Measurements from ENCODE around the gene LUZP1.

The LUZP1 gene

GRCh38 chr1:23132033-23132432, 36.6 kb downstream of the LUZP1 start:
- H3K4me1 ChIP-seq (ENCODE audit: control insufficient read depth, insufficient read depth, low read length), result no peaks in the 10 kb centered on the region
- H3K9ac ChIP-seq (ENCODE audit: low read length), result no peak overlapping the region
- H3K36me3 ChIP-seq (ENCODE audit: control insufficient read depth, insufficient read depth, low read length), result no peaks in the 10 kb centered on the region
- H3K4me3 ChIP-seq (ENCODE audit: low read length), result no peak overlapping the region
- no peak overlapping the region for H3K27ac ChIP-seq (ENCODE audit: low read depth, low read length)
- H3K27me3 ChIP-seq (ENCODE audit: control insufficient read depth, insufficient read depth, low read length), result no peaks in the 10 kb centered on the region

- Histone ChIP-seq H3K4me1 (ENCODE audit: control insufficient read depth, insufficient read depth, low read length) (no peaks in the 10 kb centered on the region), H3K36me3 (ENCODE audit: control insufficient read depth, insufficient read depth, low read length) (no peaks in the 10 kb centered on the region)
Measured at GRCh38 chr1:23129846-23130245, 38.8 kb downstream of the LUZP1 start.

GRCh38 chr1:23126801-23127200, 41.9 kb downstream of the LUZP1 start:
- no peak overlapping the region for H3K9ac ChIP-seq (ENCODE audit: low read length)
- H3K4me3 ChIP-seq (ENCODE audit: low read length), result no peak overlapping the region
- H3K27ac ChIP-seq (ENCODE audit: low read depth, low read length), result no peak overlapping the region
- no peaks in the 10 kb centered on the region for H3K27me3 ChIP-seq (ENCODE audit: control insufficient read depth, insufficient read depth, low read length)
- no peaks in the 10 kb centered on the region for H3K36me3 ChIP-seq (ENCODE audit: control insufficient read depth, insufficient read depth, low read length)
- peaks cover 10% of the 10 kb centered on the region for H3K4me1 ChIP-seq (ENCODE audit: control insufficient read depth, insufficient read depth, low read length)

More at GRCh38 chr1:23129846-23130245, 38.8 kb downstream of the LUZP1 start:
- Histone ChIP-seq H3K4me3 (ENCODE audit: low read length) (no peak overlapping the region), H3K9ac (ENCODE audit: low read length) (no peak overlapping the region), H3K27ac (ENCODE audit: low read depth, low read length) (no peak overlapping the region), H3K27me3 (ENCODE audit: control insufficient read depth, insufficient read depth, low read length) (no peaks in the 10 kb centered on the region)

- Histone ChIP-seq H3K4me1 (ENCODE audit: control insufficient read depth, insufficient read depth, low read length) (peaks cover 10% of the 10 kb centered on the region), H3K27ac (ENCODE audit: low read depth, low read length) (no peak overlapping the region), H3K36me3 (ENCODE audit: control insufficient read depth, insufficient read depth, low read length) (no peaks in the 10 kb centered on the region), H3K4me3 (ENCODE audit: low read length) (no peak overlapping the region), H3K27me3 (ENCODE audit: control insufficient read depth, insufficient read depth, low read length) (no peaks in the 10 kb centered on the region), H3K9ac (ENCODE audit: low read length) (no peak overlapping the region)
Measured at GRCh38 chr1:23126200-23126599, 42.5 kb downstream of the LUZP1 start.

GRCh38 chr1:23125489-23125888, 43.2 kb downstream of the LUZP1 start:
- Histone ChIP-seq H3K27me3 (ENCODE audit: control insufficient read depth, insufficient read depth, low read length) (no peaks in the 10 kb centered on the region), H3K4me1 (ENCODE audit: control insufficient read depth, insufficient read depth, low read length) (peaks cover 10% of the 10 kb centered on the region), H3K9ac (ENCODE audit: low read length) (no peak overlapping the region), H3K4me3 (ENCODE audit: low read length) (no peak overlapping the region), H3K36me3 (ENCODE audit: control insufficient read depth, insufficient read depth, low read length) (no peaks in the 10 kb centered on the region), H3K27ac (ENCODE audit: low read depth, low read length) (no peak overlapping the region)

GRCh38 chr1:23124259-23125026, 44.2 kb downstream of the LUZP1 start:
- Histone ChIP-seq H3K9ac (ENCODE audit: low read length) (no peak overlapping the region), H3K36me3 (ENCODE audit: control insufficient read depth, insufficient read depth, low read length) (no peaks in the 10 kb centered on the region), H3K4me1 (ENCODE audit: control insufficient read depth, insufficient read depth, low read length) (peaks cover 10% of the 10 kb centered on the region), H3K4me3 (ENCODE audit: low read length) (no peak overlapping the region), H3K27ac (ENCODE audit: low read depth, low read length) (no peak overlapping the region), H3K27me3 (ENCODE audit: control insufficient read depth, insufficient read depth, low read length) (no peaks in the 10 kb centered on the region)

- Histone ChIP-seq H3K27me3 (ENCODE audit: control insufficient read depth, insufficient read depth, low read length) (no peaks in the 10 kb centered on the region), H3K4me3 (ENCODE audit: low read length) (no peak overlapping the region), H3K4me1 (ENCODE audit: control insufficient read depth, insufficient read depth, low read length) (peaks cover 13% of the 10 kb centered on the region), H3K36me3 (ENCODE audit: control insufficient read depth, insufficient read depth, low read length) (no peaks in the 10 kb centered on the region), H3K27ac (ENCODE audit: low read depth, low read length) (no peak overlapping the region), H3K9ac (ENCODE audit: low read length) (no peak overlapping the region)
Measured at GRCh38 chr1:23123528-23123927, 45.1 kb downstream of the LUZP1 start.

GRCh38 chr1:23122796-23123195, 45.9 kb downstream of the LUZP1 start:
- Histone ChIP-seq H3K36me3 (ENCODE audit: control insufficient read depth, insufficient read depth, low read length) (no peaks in the 10 kb centered on the region), H3K27ac (ENCODE audit: low read depth, low read length) (peak overlapping the region; percentile 22), H3K9ac (ENCODE audit: low read length) (no peak overlapping the region), H3K4me3 (ENCODE audit: low read length) (no peak overlapping the region), H3K27me3 (ENCODE audit: control insufficient read depth, insufficient read depth, low read length) (no peaks in the 10 kb centered on the region), H3K4me1 (ENCODE audit: control insufficient read depth, insufficient read depth, low read length) (peaks cover 13% of the 10 kb centered on the region)

GRCh38 chr1:23122023-23122748, 46.5 kb downstream of the LUZP1 start:
- H3K4me3 ChIP-seq (ENCODE audit: low read length), result no peak overlapping the region
- H3K27ac ChIP-seq (ENCODE audit: low read depth, low read length), result no peak overlapping the region
- H3K4me1 ChIP-seq (ENCODE audit: control insufficient read depth, insufficient read depth, low read length), result peaks cover 13% of the 10 kb centered on the region
- H3K27me3 ChIP-seq (ENCODE audit: control insufficient read depth, insufficient read depth, low read length), result no peaks in the 10 kb centered on the region
- H3K36me3 ChIP-seq (ENCODE audit: control insufficient read depth, insufficient read depth, low read length), result no peaks in the 10 kb centered on the region
- H3K9ac ChIP-seq (ENCODE audit: low read length), result no peak overlapping the region

GRCh38 chr1:23120383-23120782, 48.3 kb downstream of the LUZP1 start:
- Histone ChIP-seq H3K27me3 (ENCODE audit: control insufficient read depth, insufficient read depth, low read length) (no peaks in the 10 kb centered on the region), H3K27ac (ENCODE audit: low read depth, low read length) (no peak overlapping the region), H3K4me1 (ENCODE audit: control insufficient read depth, insufficient read depth, low read length) (peaks cover 13% of the 10 kb centered on the region), H3K9ac (ENCODE audit: low read length) (no peak overlapping the region), H3K36me3 (ENCODE audit: control insufficient read depth, insufficient read depth, low read length) (no peaks in the 10 kb centered on the region), H3K4me3 (ENCODE audit: low read length) (no peak overlapping the region)

GRCh38 chr1:23118957-23119792, 49.5 kb downstream of the LUZP1 start:
- Histone ChIP-seq H3K9ac (ENCODE audit: low read length) (no peak overlapping the region), H3K27me3 (ENCODE audit: control insufficient read depth, insufficient read depth, low read length) (no peaks in the 10 kb centered on the region), H3K4me1 (ENCODE audit: control insufficient read depth, insufficient read depth, low read length) (peaks cover 13% of the 10 kb centered on the region), H3K36me3 (ENCODE audit: control insufficient read depth, insufficient read depth, low read length) (no peaks in the 10 kb centered on the region), H3K27ac (ENCODE audit: low read depth, low read length) (no peak overlapping the region), H3K4me3 (ENCODE audit: low read length) (no peak overlapping the region)

- H3K4me3 ChIP-seq (ENCODE audit: low read length), result no peak overlapping the region
- H3K27me3 ChIP-seq (ENCODE audit: control insufficient read depth, insufficient read depth, low read length), result no peaks in the 10 kb centered on the region
- no peak overlapping the region for H3K27ac ChIP-seq (ENCODE audit: low read depth, low read length)
- H3K4me1 ChIP-seq (ENCODE audit: control insufficient read depth, insufficient read depth, low read length), result peaks cover 13% of the 10 kb centered on the region
- no peak overlapping the region for H3K9ac ChIP-seq (ENCODE audit: low read length)
- H3K36me3 ChIP-seq (ENCODE audit: control insufficient read depth, insufficient read depth, low read length), result no peaks in the 10 kb centered on the region
Measured at GRCh38 chr1:23118407-23118806, 50.2 kb downstream of the LUZP1 start.

Data from rectal smooth muscle tissue (tissue), 1 donor.